ENCODE data around the gene ACMSD. TPM values are rescaled to one million over a fixed set of nuclear protein-coding genes. Genes with fewer than 3 reads are reported as not detected.
"Not testable (repeated sequence)": the region's sequence is repeated elsewhere in the genome, so short reads cannot be mapped to it uniquely, and the experiment has no call there.

The ACMSD gene
- total RNA-seq, 1 experiment from 2014 or later, result not detected

DNA sequence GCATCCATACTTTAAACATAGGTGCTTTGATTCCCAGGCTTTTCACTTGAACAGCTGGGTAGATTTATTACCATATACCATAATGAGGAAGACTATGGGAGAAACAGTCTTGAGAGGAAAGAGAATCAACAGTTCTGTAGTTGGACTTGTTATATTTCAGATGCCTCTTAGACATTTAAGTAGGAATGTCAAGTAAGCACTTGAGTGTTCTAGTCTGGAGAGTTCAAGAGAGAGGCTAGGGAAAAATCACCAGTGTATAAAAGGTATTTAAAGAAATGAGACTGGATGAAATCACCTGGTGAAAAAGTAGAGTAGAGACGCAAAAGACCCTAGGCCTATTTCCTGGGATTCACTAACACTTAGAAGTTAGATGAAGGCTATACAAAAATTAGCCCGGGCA lies 66.8 kb downstream of the ACMSD start:
- DNase-seq (ENCODE audit: low spot score), result no peak

DNA sequence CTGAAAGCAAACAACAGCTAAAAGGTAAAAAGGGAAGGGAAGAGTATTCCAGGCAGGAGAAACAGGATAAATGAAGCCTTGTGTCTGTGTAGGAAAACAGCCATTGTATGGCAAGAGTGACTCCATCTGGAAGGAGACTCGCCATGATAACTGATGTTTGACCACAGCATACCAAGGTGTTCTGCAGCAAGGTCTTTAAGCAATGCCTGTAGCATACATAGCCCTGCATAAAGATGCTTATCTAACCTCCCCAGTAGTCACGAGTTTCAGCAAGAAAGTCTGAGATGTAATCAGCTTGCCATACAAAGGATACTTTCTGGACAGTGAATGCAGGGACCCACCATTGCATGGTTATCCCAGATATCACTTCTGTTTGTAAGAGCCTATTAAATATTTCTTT lies 68.3 kb downstream of the ACMSD start:
- DNase-seq (ENCODE audit: low spot score), result no peak

DNA sequence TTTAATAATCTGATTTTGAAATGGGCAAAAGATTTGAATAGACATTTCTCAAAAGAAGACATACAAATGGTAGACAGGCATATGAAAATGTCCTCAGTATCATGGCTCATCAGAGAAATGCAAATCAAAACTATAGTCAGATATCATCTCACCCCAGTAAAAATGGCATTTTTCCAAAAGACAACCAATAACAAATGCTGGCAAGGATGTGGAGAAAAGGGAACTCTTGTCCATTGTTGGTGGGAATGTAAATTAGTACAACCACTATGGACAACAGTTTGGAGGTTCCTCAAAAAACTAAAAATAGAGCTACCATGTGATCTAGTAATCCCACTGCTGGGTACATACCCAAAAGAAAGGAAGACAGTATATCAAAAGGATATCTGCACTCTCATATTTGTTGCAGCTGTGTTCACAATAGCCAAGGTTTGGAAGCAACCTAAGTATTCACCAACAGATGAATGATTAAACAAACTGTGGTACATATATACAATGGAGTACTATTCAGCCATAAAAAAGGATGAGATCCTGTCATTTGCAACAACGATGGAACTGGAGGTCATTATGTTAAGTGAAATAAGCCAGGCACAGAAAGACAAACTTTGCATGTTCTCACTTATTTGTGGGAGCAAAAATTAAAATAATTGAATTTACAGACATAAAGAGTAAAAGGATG lies 69.2 kb downstream of the ACMSD start:
- not testable (repeated sequence) for DNase-seq (ENCODE audit: low spot score)

DNA sequence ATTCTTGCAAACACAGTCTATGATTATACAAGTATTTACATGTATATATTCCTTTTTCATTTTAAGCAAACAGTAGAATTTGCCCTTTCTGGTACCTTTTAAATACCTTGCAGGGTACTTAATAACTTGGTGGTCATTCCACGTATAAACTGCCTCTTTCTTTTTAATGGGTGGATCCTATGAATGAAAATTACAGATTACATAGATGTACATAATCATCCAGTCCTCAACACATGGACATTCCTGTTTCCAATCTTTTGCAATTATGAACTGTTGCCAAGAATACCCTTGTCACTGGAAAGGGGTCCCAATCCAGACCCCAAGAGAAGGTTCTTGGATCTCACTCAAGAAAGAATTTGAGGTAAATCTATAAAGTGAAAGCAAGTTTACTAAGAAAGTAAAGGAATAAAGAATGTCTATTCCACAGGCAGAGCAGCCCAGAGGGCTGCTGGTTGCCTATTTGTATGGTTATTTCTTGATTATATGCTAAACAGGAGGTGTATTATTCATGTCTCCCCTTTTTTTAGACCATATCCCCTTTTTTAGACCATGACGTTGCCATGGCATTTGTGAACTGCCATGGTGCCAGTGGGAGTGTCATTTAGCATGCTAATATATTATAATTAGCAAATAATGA lies 72.5 kb downstream of the ACMSD start:
- DNase-seq (ENCODE audit: low spot score), result no peak

DNA sequence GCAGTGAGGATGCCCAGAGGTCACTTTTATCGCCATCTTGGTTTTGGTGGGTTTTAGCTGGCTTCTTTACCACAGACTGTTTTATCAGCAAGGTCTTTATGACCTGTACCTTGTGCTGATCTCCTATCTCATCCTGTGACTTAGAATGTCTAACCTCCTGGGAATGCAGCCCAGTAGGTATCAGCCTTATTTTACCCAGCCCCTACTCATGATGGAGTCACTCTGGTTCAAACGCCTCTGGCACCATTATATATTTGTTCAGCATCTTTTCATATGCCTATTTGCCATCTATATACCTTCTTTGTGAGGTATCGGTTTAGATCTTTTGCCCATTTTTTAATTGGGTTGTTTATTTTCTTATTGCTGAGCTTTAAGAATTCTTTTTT lies 73.0 kb downstream of the ACMSD start:
- DNase-seq (ENCODE audit: low spot score), result no peak

DNA sequence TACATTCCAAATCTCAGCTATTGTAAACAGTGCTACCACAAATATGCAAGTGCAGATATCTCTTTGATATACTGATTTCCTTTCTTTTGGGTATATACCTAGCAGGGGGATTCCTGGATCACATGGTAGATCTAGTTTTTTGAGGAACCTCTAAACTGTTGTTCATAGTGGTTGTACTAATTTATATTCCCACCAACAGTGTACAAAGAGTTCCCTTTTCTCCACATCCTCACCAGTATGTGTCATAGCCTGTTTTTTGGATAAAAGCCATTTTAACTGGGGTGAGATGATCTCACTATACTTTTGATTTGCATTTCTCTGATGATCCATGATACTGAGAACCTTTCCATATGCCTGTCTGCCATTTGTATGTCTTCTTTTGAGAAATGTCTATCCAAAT lies 73.9 kb downstream of the ACMSD start:
- no peak for DNase-seq (ENCODE audit: low spot score)

DNA sequence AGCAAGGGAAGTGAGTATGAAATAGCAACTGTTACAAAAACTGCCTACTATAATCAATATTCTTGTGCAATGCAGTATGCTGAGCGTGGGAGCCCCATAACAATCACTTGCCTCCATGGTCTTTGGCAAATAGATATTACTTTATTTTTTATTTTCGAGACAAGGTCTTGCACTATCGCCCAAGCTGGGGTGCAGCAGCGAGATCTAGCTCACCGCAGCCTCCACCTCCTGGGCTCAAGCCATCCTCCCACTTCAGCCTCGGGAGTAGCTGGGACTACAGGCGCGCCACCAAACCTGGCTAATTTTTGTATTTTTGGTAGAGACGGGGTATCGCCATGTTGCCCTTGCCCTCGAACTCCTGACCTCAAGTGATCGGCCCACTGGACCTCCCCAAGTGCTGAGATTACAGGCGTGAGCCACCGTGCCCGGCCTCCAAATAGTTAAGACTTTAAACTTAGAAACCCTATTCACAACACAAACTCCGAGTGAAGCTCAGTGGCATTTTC lies 79.0 kb downstream of the ACMSD start:
- DNase-seq (ENCODE audit: low spot score), result no peak

DNA sequence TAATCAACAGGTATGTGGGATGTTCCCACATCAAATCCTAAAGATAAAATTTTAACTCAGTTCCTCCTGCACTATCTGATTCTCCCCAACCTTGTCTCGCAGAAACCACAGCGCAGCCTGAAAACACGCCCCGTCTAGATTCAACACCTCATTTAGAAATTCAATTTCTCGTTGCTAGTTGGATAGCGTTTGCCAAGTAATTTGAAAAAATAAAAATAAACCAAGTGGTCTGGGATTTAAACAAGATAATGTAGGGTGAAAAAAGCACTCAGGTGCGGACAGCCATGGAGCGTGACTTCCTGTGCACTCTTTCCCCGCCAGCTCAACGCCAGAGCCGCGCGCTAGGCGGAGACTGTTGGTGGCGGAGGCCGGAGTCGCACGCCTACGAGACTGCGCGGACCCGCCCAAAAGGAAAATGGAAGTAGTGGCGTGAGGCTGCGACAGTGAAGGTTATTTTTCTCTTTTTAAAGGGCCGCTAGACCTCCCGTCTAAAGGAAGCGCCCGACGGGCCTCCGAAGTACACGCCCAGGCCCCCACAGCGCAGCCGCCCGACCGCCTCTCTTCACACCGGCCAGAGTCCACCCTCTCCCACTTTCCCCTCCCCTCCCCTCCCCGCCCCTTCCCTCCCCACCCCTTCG lies 79.6 kb downstream of the ACMSD start:
- peak; percentile 91 for DNase-seq (ENCODE audit: low spot score)

DNA sequence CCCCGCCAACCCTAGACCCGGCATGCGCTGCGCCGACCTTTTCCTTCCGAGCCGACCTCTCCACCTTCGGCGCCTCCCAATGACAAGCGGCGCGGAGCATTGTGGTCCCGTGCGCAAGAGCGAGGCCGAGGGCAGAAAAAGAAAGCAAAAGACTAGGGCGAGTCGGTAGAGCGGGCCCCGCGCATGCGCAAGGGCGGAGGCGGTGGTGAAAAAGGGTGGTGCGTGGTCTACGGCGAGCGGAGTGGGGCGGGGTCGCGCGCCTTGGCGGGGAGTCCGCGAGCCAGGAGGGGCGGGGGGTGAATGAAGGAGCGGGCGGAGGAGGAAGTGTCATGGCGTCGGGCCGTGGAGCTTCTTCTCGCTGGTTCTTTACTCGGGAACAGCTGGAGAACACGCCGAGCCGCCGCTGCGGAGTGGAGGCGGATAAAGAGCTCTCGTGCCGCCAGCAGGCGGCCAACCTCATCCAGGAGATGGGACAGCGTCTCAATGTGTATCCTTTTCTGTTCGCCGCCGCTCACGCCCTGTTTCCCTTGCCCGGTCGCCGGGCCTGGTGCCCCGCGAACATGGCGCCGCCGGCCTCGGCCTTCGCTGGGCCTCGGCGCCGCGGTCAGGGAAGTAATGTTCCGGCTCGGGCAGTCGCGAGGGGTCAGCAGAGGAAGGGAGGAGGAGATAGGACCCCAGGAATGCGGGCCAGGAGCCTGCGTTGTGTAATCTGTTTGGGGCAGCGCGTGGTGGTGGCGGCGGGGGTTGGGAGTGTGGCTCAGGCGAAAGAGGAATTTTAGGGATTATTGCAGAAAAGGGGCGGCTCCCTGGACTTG lies 80.3 kb downstream of the ACMSD start, which contains the start of gene CCNT2:
Gene CCNT2, plus strand, starts transcription at position 297 of the 815 bp plus-strand sequence. Its CDS starts 33 bp downstream, at position 330.
- DNase-seq (ENCODE audit: low spot score), result peak; percentile 99

DNA sequence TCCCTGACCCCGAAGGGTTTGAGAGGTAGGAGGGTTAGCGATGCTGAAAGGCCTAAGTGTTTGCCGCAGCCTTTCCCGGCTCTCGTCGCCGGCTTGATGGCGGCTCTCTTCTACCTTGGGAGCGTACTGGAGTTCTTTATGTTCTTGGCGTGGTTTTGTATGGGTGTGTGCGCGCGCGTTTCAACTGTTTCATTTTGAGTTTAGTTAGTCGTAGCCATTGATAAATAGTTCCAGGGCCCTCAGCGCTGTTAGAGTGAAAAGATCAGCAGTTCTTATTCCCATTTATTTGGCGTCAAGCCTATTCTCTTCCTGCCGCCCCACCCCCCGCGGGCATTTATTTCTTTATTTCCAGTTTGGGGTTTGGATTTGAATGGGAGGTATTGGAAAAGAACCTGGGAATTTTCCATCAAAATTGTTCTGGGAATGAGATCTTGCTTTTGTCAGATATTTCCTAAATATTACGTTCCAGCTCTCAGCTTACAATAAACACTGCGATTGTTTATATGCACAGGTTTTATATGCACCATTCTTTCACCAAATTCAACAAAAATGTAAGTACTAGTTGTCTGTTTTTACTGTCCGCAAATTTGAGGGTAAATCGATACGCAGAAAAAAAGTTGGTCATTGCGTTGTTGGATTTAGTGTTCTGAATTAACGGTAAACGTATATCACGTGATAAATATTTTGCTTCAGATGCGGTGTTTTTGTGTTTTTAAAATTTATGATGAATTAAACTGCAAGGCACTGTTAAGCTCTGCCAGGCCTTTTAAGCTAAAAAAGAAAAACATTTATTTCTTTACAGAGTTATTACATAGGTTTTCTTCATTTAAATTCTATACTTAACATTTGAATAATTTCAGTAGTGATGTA lies 81.2 kb downstream of the ACMSD start:
- peak; percentile 62 for DNase-seq (ENCODE audit: low spot score)

DNA sequence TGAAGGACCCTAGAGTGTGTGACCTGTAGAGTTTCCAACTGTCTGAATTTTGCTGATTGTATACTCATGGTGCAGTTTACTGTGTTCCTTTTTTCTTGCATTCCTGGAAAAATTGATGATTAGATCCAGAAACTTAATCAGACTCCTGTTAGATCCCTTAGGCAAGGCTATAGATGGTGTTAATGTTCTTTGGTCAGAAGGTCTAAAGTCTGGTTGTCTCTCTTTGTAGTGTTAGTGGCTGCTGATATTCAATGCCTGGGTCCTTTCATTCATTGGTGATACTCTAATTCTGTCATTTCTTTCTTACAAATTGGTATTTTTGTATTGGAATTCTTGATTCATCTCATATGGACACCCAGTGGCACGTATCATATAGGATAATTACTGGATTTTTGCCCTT lies 86.5 kb downstream of the ACMSD start:
- DNase-seq (ENCODE audit: low spot score), result no peak

DNA sequence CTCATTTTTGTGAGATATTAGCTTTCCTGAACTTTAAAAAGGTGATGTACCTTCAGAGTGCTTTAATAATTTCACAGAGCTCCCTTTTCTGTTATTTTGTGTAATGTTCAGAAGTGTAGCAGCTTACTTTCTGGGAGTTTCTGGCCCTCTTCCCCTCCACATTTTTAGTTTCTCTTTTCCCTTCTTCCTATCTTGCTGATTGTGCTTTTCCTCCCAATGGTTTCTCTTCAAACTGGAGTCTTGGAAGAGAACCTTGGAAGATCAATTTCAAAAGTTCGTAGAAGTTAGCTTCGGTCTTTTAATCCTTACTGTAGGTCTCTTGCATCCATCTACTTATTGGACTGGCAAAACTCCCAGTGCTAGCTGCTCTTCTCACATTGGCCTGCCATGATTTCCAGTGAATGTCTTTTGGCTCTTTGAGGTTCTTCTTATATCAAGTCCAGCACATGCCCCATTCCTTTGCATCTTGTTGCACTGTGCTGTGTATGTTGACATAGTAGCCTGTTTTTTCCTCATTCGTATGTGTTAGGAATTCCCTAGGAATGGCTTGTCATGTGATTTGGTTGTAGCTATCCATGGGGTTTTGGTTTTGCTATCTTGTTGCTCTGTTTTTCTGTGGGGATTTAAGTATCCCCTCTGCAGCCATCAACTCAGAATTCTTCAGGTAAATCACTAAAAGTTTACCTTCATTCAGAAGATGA lies 88.0 kb downstream of the ACMSD start:
- DNase-seq (ENCODE audit: low spot score), result no peak

DNA sequence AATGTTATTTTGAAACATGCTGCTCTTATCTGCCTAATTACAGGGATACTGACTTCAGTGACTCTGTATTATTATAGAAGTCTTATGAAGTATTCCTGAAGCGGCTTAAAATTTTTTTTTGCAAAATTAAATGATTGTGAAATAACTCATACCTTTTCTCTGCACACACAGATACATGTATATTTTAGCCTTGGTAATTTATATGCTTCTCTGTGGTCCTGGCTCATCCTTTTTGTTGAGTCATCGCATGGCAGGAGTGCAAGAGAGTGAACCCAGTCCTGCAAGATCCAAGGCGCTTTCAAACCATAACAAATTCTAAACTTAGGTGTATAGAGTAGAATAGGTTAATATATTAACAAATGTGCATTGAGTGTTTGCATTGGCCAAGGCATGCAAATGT lies 88.8 kb downstream of the ACMSD start:
- no peak for DNase-seq (ENCODE audit: low spot score)

DNA sequence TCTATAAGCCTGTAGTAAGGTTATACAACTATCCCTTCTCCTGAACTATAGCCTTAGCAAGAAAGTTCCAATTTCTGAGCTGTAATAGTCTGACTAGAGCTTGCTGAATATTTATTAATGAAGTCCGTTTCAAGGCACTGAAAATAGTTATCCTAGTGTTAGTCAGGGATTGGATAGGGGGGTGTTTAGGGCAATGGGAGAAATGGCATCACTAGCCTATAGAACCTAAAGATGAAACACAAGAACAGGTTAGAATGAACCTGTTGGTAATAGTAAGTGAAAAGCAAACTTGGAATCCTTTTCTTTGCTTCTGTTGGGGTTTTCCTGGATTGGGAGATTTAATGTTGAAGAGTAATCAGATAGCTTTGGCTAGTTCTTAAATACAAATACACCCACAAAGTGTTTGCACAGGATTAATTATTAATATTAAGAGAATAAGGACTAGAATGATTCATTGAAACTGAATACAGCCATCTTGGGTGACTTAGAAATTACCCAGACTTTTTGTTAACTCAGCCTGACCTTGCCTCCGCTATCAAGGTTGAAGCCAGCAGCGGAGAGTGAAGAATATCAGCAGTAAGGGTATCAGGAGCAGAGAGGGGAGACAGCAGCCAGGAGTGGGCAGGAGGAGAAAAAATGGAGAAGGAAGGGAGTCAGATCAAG lies 94.6 kb downstream of the ACMSD start:
- DNase-seq (ENCODE audit: low spot score), result peak; percentile 11

DNA sequence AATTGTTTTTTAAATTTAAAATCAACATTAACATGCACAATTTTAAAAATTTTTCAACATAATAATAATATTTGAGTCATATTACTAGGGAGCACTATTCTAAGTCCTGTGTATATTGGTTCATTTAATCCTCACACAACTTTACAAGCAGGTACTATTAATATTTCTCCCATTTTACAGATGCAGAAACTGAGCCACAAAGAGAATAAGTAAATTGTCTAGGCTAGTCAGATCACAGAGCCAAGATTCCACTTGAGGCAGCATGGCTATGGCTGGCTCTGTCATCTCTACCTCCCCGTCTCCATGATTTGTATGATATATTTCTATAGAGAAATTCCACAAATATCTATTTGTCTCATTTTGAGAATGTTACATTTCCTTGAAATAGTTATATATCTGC lies 95.3 kb downstream of the ACMSD start:
- DNase-seq (ENCODE audit: low spot score), result no peak

DNA sequence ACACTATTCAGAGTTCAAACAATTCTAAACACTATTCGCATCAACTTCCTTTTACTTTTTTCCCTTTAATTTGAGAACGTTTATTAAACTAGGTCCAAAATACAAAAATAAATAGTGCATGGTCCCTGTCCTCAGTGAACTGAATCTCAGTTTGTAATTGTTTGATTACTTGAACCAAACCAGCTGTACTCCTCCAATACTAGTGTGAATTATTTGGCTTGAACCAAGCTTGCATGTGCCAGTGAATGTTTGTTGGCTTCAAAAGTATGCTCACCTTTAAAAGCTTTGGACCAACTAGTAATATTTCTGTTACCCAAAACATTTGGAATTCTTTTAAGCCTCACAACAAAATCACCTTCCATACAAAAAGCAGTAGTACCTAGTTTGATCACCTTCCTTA lies 95.7 kb downstream of the ACMSD start:
- DNase-seq (ENCODE audit: low spot score), result no peak

DNA sequence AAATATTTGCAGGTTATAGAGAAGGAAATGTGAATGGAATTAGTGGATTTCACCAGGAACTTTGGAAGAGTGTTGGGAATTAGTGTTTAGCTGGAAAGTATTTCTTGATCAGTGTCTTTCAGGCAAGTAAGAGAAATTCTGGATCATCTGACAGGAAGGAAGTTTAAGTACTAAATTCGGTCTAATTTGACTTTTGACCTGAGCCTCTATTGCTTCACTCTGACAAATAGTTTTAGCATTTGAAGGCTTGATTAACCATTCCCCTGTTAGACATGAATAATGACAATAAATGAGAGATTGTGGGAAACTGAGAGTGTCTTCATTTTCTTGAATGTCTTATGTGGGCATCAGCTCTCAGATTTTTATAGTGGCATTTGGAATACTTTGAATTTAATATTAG lies 96.2 kb downstream of the ACMSD start:
- DNase-seq (ENCODE audit: low spot score), result no peak

DNA sequence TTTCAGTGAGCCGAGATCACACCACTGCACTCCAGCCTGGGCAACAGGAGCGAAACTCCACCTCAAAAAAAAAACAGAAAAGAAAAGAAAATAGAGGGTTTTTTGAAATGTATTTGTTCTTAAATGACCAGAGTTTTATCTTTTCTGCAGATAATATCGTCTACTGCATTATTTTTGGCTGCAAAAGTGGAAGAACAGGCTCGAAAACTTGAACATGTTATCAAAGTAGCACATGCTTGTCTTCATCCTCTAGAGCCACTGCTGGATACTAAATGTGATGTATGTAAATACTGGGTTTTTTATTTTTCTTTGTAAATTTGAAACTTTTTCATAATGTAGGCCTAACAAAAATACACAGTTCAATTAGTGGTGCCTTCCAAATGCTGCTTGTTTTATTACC lies 98.3 kb downstream of the ACMSD start:
- no peak for DNase-seq (ENCODE audit: low spot score)

DNA sequence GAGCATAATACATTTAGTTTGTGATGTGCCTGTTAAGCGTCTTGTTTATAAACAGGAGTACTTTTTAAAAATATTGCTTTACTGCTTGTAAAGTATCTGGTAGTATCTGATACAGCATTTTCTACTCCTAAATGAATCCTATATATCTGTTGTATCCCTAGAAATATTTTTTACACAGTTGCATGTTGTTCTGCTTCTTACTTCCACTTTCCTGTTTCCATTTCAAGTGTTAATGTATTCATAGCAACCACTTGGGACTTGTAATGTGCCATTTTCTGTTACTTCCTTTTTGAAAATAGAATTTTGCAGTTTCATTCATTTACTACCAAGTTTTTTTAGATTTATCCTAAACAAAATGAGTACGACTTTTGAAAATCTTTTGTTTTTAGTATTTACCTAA lies 105.1 kb downstream of the ACMSD start:
- DNase-seq (ENCODE audit: low spot score), result no peak

DNA sequence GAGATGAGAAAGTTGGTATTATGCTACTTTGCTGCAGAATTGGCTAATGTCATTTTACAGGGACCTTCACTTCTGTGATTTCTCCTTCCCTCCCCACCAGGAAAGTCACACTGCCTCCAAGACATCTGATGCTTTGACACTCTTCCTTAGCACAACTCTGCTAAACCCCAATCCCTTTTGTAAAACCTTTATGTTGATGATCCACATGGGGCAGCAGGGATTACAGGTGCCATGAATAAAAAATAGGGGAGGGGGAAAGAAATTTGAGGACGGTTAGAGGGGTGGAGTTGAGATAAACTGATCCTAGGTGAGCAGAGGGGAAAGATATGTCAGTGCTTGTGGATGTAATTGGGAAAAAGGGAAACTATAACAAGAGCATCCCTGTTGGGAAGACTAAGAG lies 106.6 kb downstream of the ACMSD start:
- DNase-seq (ENCODE audit: low spot score), result no peak
